Right ventricle myocardium inferior (tissue), 1 donor: ENCODE results near the gene RRP9. TPM values are rescaled to one million over a fixed set of nuclear protein-coding genes. Genes with fewer than 3 reads are reported as not detected.
"Not testable (repeated sequence)": the region's sequence is repeated elsewhere in the genome, so short reads cannot be mapped to it uniquely, and the experiment has no call there.

ENCODE experiments used
- ATAC-seq: fragments of 200-7000 bp; cut with Tn5 transposase; one replicate; pipeline ENCODE4 v1.9.1; 2020; ENCODE audit warnings: mild to moderate bottlenecking, moderate library complexity
- DNase-seq: peaks from one replicate; pipeline ENCODE4 v3.0.0; 2021; ENCODE audit errors: missing footprints
- intact Hi-C: fragments of 100-400 bp; cut with DNase I; formaldehyde crosslinking; loops from one replicate; pipeline ENCODE4 v1.11.0; 2022
- total RNA-seq: library from RNA; stranded (reverse); fragmentation: NEBNext Ultra II Directional; extraction: Animal tissue kit (Norgen Biotek cat#: 25700); gene quantifications from one replicate; pipeline ENCODE4 v1.2.1, GENCODE V29; 2021
- donor health status: DM: no; HTN: yes; CAD: no; lungs with severe emphysema.

The RRP9 gene
- total RNA-seq, 1 donor from 2014 or later = 7.7 TPM

GRCh38 chr3:51932471-51933370 lies 9.0 kb downstream of the RRP9 start:
- no peak for ATAC-seq
- no peak for DNase-seq
- intact Hi-C loops = no loop called here

DNA sequence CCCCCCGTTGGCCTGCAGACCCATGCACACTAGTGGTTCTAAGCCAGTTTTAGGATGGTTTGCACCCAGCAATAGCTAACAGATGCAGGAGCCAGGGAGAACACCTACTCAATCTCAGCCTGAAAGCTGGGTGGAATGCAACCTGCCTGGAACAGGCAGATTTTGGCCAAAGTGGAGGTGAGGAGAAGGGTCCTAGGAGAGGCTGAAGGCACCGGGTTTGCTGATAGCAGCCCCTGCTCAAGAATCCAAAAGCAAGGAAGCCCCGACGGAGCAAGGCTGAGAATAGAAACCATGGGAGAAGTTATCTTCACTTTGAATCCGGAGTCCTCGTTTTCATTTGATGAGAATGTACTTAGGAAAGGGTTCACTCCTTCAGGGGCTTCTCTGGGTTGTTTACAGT lies 9.9 kb downstream of the RRP9 start:
- no peak for ATAC-seq
- no peak for DNase-seq
- intact Hi-C loops = no loop called here

- DNase-seq = no peak
- ATAC-seq = no peak
- intact Hi-C loops = no loop called here
Measured at GRCh38 chr3:51930439-51930838, 11.3 kb downstream of the RRP9 start.

- DNase-seq (no peak), ATAC-seq (no peak)
- intact Hi-C loops = no loop called here
Measured at GRCh38 chr3:51929420-51930003, 12.2 kb downstream of the RRP9 start.

GRCh38 chr3:51928981-51929380 lies 12.7 kb downstream of the RRP9 start:
- ATAC-seq, DNase-seq, intact Hi-C loops: not testable (repeated sequence)

GRCh38 chr3:51928438-51928837 lies 13.3 kb downstream of the RRP9 start:
- intact Hi-C loops = no loop called here
- DNase-seq (no peak), ATAC-seq (no peak)

DNA sequence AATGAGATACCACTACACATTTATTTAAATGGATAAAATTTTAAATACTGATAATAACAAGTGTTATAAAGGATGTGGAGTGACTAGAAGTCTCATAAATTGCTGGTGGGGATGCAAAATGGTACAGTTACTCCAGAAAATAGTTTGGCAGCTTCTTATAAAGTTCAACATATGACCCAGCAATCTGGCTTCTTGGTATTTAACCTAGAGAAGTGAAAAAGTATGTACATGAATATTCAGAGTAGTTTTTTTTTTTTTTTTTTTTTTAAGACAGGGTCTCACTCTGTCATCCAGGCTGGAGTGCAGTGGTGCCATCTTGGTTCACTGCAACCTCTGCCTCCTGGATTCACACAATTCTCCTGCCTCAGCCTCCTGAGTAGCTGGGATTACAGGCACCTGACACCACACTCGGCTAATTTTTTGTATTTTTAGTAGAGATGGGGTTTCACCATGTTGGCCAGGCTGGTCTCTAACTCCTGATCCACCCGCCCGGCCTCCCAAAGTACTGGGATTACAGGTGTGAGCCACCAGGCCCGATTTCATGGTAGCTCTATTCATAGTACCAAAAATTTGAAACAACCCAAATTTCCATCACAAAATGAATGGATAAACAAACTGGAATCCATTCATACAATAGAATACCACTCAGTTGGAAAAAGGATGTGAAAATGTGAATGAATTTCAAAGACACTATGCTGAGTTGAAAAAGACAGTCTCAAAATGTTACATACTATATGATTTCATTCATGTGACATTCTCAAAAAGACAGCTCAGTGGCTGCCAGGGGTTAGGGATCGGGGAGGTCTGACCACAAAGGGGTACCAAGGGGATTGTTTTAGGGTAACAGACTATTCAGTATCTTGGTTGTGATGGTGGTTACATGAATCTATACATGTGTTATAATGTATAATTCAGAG lies 14.4 kb downstream of the RRP9 start:
- intact Hi-C loops = no loop called here
- DNase-seq (no peak), ATAC-seq (no peak)

GRCh38 chr3:51921081-51921578 lies 20.6 kb downstream of the RRP9 start:
- DNase-seq (no peak), ATAC-seq (no peak)
- intact Hi-C loops = no loop called here

GRCh38 chr3:51916418-51916817 lies 25.3 kb downstream of the RRP9 start:
- intact Hi-C loops = no loop called here
- DNase-seq (no peak), ATAC-seq (no peak)

DNA sequence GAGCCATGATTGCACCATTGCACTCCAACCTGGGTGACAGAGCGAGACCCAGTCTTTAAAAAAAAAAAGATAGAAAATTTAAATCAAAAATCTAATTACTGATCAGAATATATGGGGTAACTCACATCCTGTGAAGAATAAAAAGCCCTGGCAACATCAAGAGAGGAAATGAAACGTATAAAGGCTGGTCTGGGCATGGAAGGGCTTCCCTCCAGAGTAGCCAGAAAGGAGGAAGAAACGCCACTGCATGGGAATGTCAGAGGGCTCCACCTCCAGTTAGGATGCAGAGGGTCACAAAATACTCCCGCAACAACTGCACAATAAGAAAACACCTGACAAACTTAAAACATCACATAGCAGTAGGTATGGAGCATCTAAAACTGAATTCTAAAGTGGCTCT lies 33.7 kb downstream of the RRP9 start:
- ATAC-seq (no peak), DNase-seq (no peak)
- intact Hi-C loops = no loop called here

DNA sequence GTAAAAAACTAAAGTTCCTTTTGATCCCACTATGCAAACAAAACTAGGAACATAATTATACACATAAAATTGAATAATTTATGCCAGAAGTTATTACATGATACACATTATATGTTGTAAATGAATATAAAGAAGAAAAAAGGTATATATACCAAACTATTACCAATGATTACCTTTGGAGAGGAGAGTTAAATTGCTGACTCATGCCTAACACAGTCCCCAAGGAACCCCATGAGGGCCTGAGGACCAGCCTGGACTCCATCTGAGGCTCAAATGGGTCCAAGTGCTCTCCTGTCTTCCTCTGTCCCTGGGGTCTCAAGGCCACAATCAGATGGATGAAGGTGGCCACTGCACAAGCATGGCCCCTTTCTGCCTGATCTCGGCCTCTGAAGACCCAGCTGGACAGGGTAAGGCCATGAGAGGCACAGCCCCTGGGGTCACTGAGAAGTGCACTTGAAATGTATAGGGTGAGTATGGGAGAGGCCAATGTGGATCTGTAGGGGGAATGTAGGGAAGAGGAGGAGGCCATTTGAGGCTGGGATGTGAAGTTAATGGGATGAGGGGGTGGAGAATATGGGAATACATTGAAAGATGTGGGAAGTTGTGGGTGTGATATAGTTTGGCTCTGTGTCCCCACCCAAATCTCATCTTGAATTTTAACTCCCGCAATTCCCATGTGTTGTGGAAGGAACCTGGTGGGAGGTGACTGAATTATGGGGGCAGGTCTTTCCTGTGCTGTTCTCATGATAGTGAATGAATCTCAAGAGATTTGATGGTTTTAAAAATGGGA lies 37.5 kb downstream of the RRP9 start:
- DNase-seq (no peak), ATAC-seq (no peak)
- intact Hi-C loops = no loop called here

GRCh38 chr3:51902361-51902760 lies 39.3 kb downstream of the RRP9 start:
- DNase-seq, ATAC-seq, intact Hi-C loops: not testable (repeated sequence)

DNA sequence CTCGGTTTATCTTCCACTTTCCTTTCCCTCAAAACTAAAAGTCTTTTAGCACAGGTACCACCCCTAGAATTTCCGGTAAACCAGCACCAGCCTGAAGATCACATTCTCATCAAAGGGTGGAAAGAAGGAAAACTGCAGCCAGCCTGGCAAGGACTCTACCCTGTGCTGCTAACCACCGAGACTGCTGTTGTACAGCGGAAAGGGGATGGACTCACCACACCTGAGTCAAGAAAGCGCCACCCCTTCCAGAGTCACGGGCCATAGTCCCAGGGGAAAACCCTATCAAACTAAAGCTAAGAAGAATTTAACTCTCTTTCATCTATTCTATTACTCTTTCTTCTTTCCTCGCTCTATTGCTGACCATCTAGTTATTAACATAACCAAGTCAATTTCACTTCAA lies 41.7 kb downstream of the RRP9 start:
- intact Hi-C loops, DNase-seq, ATAC-seq: not testable (repeated sequence)

- DNase-seq (no peak), ATAC-seq (no peak)
- intact Hi-C loops = no loop called here
Measured at GRCh38 chr3:51897391-51897790, 44.3 kb downstream of the RRP9 start.

GRCh38 chr3:51896607-51897305 lies 44.9 kb downstream of the RRP9 start:
- ATAC-seq (no peak), DNase-seq (no peak)
- intact Hi-C loops = no loop called here

DNA sequence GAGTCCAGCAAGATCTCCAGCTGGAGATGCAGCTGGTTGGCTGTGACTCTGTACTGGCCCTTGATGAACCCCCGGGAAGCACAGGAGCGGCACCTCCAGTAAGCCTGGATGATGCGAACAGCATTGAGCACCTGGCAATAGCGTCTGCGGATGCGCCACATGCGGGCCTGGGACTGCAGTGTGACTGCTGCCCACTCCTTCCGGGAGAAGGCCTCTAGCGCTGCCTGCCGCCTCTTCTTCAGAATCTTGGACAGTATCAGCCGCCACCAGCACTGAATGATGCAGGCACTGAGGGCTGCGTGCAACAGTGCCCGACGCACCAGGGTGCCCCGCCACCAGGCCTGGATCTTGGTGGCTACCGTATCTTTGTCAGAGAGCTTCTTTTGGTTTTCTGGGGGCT lies 46.8 kb downstream of the RRP9 start:
- intact Hi-C loops = no loop called here
- no peak for ATAC-seq
- no peak for DNase-seq

GRCh38 chr3:51894391-51894790 lies 47.3 kb downstream of the RRP9 start:
- ATAC-seq (no peak), DNase-seq (no peak)
- intact Hi-C loops = no loop called here
